ENCODE results near the gene LIME1. TPM values are rescaled to one million over a fixed set of nuclear protein-coding genes. Genes with fewer than 3 reads are reported as not detected.

LIME1 gene
- total and polyA plus RNA-seq, 9 of the 15 experiments (the other 6 are each of a cell fraction or from before 2014, with no cell fraction given), result 0.11 to 17.1 (median 2.8) TPM; not detected in 2

GRCh38 chr20:63697357-63697867 lies 39.1 kb upstream of the LIME1 start (continued):
- TF ChIP-seq MTA1 (IDR thresholded peaks at IDR 0.05; ENCODE audit: borderline replicate concordance) (no peak), SP2 (IDR thresholded peaks at IDR 0.05; ENCODE audit: extremely low read depth, low read depth, low read length, poor library complexity, severe bottlenecking) (no peak), SMARCA4 (IDR thresholded peaks at IDR 0.05) (no peak), TAF15 (IDR thresholded peaks at IDR 0.05; ENCODE audit: low read depth, low read length) (peak; percentile 85; the same call in 1 of the 2 replicates), E2F1 (CRISPR knock-in tag; IDR thresholded peaks at IDR 0.05) (no peak), ETV1 (tag; conservative IDR thresholded peaks at IDR 0.05; ENCODE audit: low read depth) (no peak), ZNF766 (CRISPR knock-in tag; conservative IDR thresholded peaks at IDR 0.05) (no peak), NR1H2 (CRISPR knock-in tag; IDR thresholded peaks at IDR 0.05) (no peak), ZNF830 (CRISPR knock-in tag; IDR thresholded peaks at IDR 0.05) (no peak), CBX1 (IDR thresholded peaks at IDR 0.05; ENCODE audit: low read depth) (peak; percentile 35; the same call in 1 of the 2 replicates), KDM5B (IDR thresholded peaks at IDR 0.05; ENCODE audit: insufficient replicate concordance, low read depth, low read length) (no peak), RBM17 (IDR thresholded peaks at IDR 0.05; ENCODE audit: borderline replicate concordance, low read depth, low read length) (no peak), ZNF277 (CRISPR knock-in tag; IDR thresholded peaks at IDR 0.05; ENCODE audit: borderline replicate concordance) (no peak), RERE (CRISPR knock-in tag; IDR thresholded peaks at IDR 0.05; ENCODE audit: borderline replicate concordance) (no peak), ZKSCAN3 (CRISPR knock-in tag; IDR thresholded peaks at IDR 0.05) (no peak), POLR2A (conservative IDR thresholded peaks at IDR 0.05) (peak; percentile 67), TEAD1 (CRISPR knock-in tag; IDR thresholded peaks at IDR 0.05) (no peak), CREBBP (IDR thresholded peaks at IDR 0.05; ENCODE audit: low read depth, low read length) (no peak), HNRNPUL1 (IDR thresholded peaks at IDR 0.05; ENCODE audit: low read length) (peak; percentile 59; the same call in 1 of the 2 replicates)
